ENCODE data around the gene LIPN. TPM values are rescaled to one million over a fixed set of nuclear protein-coding genes. Genes with fewer than 3 reads are reported as not detected.
A peak's percentile ranks its signal among the peaks of the same experiment; 100 is the strongest.

The LIPN gene
- total RNA-seq, 2 donors from 2014 or later = not detected

- no peaks in the 10 kb centered on the region for H3K27me3 Mint-ChIP-seq
Observed at GRCh38 chr10:88819290-88819689, 59.5 kb downstream of the LIPN start.

GRCh38 chr10:88820748-88821401, 61.1 kb downstream of the LIPN start:
- Mint-ChIP-seq H3K4me1 (ENCODE audit: low read depth in 2 of 2) (peaks cover 10 to 13% of the 10 kb centered on the region in 2 donors), H3K4me3 (no peak overlapping the region), H3K27ac (no peak overlapping the region), H3K36me3 (no peaks in the 10 kb centered on the region), H3K27me3 (no peaks in the 10 kb centered on the region), H3K9me3 (peaks cover 4% of the 10 kb centered on the region)
- ATAC-seq = no peak
- no peak for DNase-seq (ENCODE audit: low spot score)

More at GRCh38 chr10:88819290-88819689, 59.5 kb downstream of the LIPN start:
- H3K9me3 Mint-ChIP-seq = peaks cover 4% of the 10 kb centered on the region
- H3K27ac Mint-ChIP-seq = no peak overlapping the region
- ATAC-seq (no peak), DNase-seq (ENCODE audit: low spot score) (no peak)
- H3K4me3 Mint-ChIP-seq = no peak overlapping the region
- no peaks in the 10 kb centered on the region for H3K36me3 Mint-ChIP-seq
- peaks cover 0 to 6% of the 10 kb centered on the region in 2 donors for H3K4me1 Mint-ChIP-seq (ENCODE audit: low read depth in 2 of 2)

GRCh38 chr10:88826388-88826787, 66.6 kb downstream of the LIPN start:
- peaks cover 7% of the 10 kb centered on the region for H3K36me3 Mint-ChIP-seq
- no peak for ATAC-seq
- DNase-seq (ENCODE audit: low spot score) = no peak
- H3K9me3 Mint-ChIP-seq = peaks cover 10% of the 10 kb centered on the region
- peak overlapping the region; percentile 63 to 84 for H3K27ac Mint-ChIP-seq
- H3K4me1 Mint-ChIP-seq (ENCODE audit: low read depth in 2 of 2) = peaks cover 33 to 34% of the 10 kb centered on the region in 2 donors
- no peaks in the 10 kb centered on the region for H3K27me3 Mint-ChIP-seq
- peak overlapping the region; percentile 76 for H3K4me3 Mint-ChIP-seq

GRCh38 chr10:88827671-88828070, 67.9 kb downstream of the LIPN start:
- peaks cover 7% of the 10 kb centered on the region for H3K36me3 Mint-ChIP-seq
- H3K27ac Mint-ChIP-seq = peak overlapping the region; percentile 63 to 84
- peaks cover 10% of the 10 kb centered on the region for H3K9me3 Mint-ChIP-seq
- DNase-seq (ENCODE audit: low spot score) (no peak), ATAC-seq (no peak)
- H3K27me3 Mint-ChIP-seq = no peaks in the 10 kb centered on the region
- H3K4me3 Mint-ChIP-seq = no peak overlapping the region
- peaks cover 38 to 39% of the 10 kb centered on the region in 2 donors for H3K4me1 Mint-ChIP-seq (ENCODE audit: low read depth in 2 of 2)

GRCh38 chr10:88828310-88828709, 68.5 kb downstream of the LIPN start:
- Mint-ChIP-seq H3K4me1 (ENCODE audit: low read depth in 2 of 2) (peaks cover 39 to 40% of the 10 kb centered on the region in 2 donors), H3K4me3 (no peak overlapping the region), H3K36me3 (peaks cover 7% of the 10 kb centered on the region), H3K9me3 (peaks cover 10% of the 10 kb centered on the region), H3K27ac (peak overlapping the region in 1 of 2 donors; percentile 20), H3K27me3 (no peaks in the 10 kb centered on the region)
- DNase-seq (ENCODE audit: low spot score) = no peak
- ATAC-seq = no peak

Other genes starting within 250 kb of the LIPN start
- 1 to 10 TPM; 2.4 to 2.9 TPM for gene RNLS, start 176.7 kb upstream of the LIPN start, total RNA-seq
- not detected for gene LIPJ, start 173.3 kb upstream of the LIPN start, total RNA-seq
- gene LIPF, start 95.6 kb upstream of the LIPN start, total RNA-seq = not detected
- gene LIPK, start 53.8 kb upstream of the LIPN start, total RNA-seq = not detected
- not detected for gene LIPM, start 42.7 kb downstream of the LIPN start, total RNA-seq
- under 1 TPM; 0.29 to 0.73 TPM for gene ANKRD22, start 91.8 kb downstream of the LIPN start, total RNA-seq
- 10 to 100 TPM; 21.0 to 37.6 TPM for gene STAMBPL1, start 120.2 kb downstream of the LIPN start, total RNA-seq
- 10 to 100 TPM in 1 of 2 donors, 1 to 10 TPM in 1; 8.4 to 19.7 TPM for gene ACTA2, start 192.8 kb downstream of the LIPN start, total RNA-seq
- gene FAS, start 230.8 kb downstream of the LIPN start, total RNA-seq = 10 to 100 TPM; 48.3 to 73.0 TPM